ENCODE data around the gene ETDA. TPM values are rescaled to one million over a fixed set of nuclear protein-coding genes. Genes with fewer than 3 reads are reported as not detected.
"Not testable (repeated sequence)": the region's sequence is repeated elsewhere in the genome, so short reads cannot be mapped to it uniquely, and the experiment has no call there.

Gene ETDA
- total RNA-seq, result not detected

GRCh38 chrX:135252011-135252518 is at the start of gene ETDA:
Gene ETDA, plus strand, starts transcription at chrX:135252061. Its CDS starts 1,216 bp downstream, at chrX:135253277.
- H3K4me1 Mint-ChIP-seq (ENCODE audit: low read depth); H3K27me3 Mint-ChIP-seq (ENCODE audit: low read depth); CTCF ChIA-PET; H3K9me3 Mint-ChIP-seq; H3K36me3 Mint-ChIP-seq (ENCODE audit: low read depth); H3K27ac Mint-ChIP-seq; DNase-seq; H3K4me3 Mint-ChIP-seq; intact Hi-C loops (cut with micrococcal nuclease): not testable (repeated sequence)

- peak; percentile 52 for DNase-seq
- H3K27ac Mint-ChIP-seq; CTCF ChIA-PET; H3K9me3 Mint-ChIP-seq; H3K4me3 Mint-ChIP-seq; H3K36me3 Mint-ChIP-seq (ENCODE audit: low read depth); H3K4me1 Mint-ChIP-seq (ENCODE audit: low read depth); H3K27me3 Mint-ChIP-seq (ENCODE audit: low read depth): not testable (repeated sequence)
- intact Hi-C loops (cut with micrococcal nuclease), result loop anchor here (1.0 kb wide), 1 partner anchor 271 kb away; no protein-coding TSS in a partner anchor
These were observed 45.4 kb upstream of the ETDA start for GRCh38 chrX:135206427-135206826.

- CTCF ChIA-PET, result no interaction called here
- intact Hi-C loops (cut with micrococcal nuclease), result no loop called here
- H3K9me3 Mint-ChIP-seq, result no peaks in the 10 kb centered on the region
- peak; percentile 81 for DNase-seq
- H3K4me1 Mint-ChIP-seq (ENCODE audit: low read depth), result peaks cover 18% of the 10 kb centered on the region
- H3K27me3 Mint-ChIP-seq (ENCODE audit: low read depth), result no peaks in the 10 kb centered on the region
- H3K4me3 Mint-ChIP-seq, result no peak overlapping the region
- peak overlapping the region; percentile 76 for H3K27ac Mint-ChIP-seq
- no peaks in the 10 kb centered on the region for H3K36me3 Mint-ChIP-seq (ENCODE audit: low read depth)
These were observed 38.5 kb upstream of the ETDA start for GRCh38 chrX:135213200-135213844.

GRCh38 chrX:135245989-135246388 is 5.9 kb upstream of the ETDA start:
- H3K27me3 Mint-ChIP-seq (ENCODE audit: low read depth); H3K36me3 Mint-ChIP-seq (ENCODE audit: low read depth); H3K27ac Mint-ChIP-seq; DNase-seq; CTCF ChIA-PET; H3K9me3 Mint-ChIP-seq; intact Hi-C loops (cut with micrococcal nuclease); H3K4me3 Mint-ChIP-seq; H3K4me1 Mint-ChIP-seq (ENCODE audit: low read depth): not testable (repeated sequence)

- DNase-seq; intact Hi-C loops (cut with micrococcal nuclease); H3K9me3 Mint-ChIP-seq; CTCF ChIA-PET; H3K27ac Mint-ChIP-seq; H3K27me3 Mint-ChIP-seq (ENCODE audit: low read depth); H3K4me3 Mint-ChIP-seq; H3K4me1 Mint-ChIP-seq (ENCODE audit: low read depth); H3K36me3 Mint-ChIP-seq (ENCODE audit: low read depth): not testable (repeated sequence)
These were observed 4.3 kb downstream of the ETDA start for GRCh38 chrX:135256087-135256684.

GRCh38 chrX:135256923-135257322 is 5.1 kb downstream of the ETDA start:
- Mint-ChIP-seq H3K4me3 (no peak overlapping the region), H3K4me1 (ENCODE audit: low read depth) (no peaks in the 10 kb centered on the region), H3K9me3 (no peaks in the 10 kb centered on the region), H3K27ac (no peak overlapping the region), H3K27me3 (ENCODE audit: low read depth) (no peaks in the 10 kb centered on the region), H3K36me3 (ENCODE audit: low read depth) (no peaks in the 10 kb centered on the region)
- no peak for DNase-seq
- intact Hi-C loops (cut with micrococcal nuclease), result no loop called here
- CTCF ChIA-PET, result no interaction called here

- intact Hi-C loops (cut with micrococcal nuclease), result no loop called here
- DNase-seq, result no peak
- H3K4me3 Mint-ChIP-seq, result no peak overlapping the region
- CTCF ChIA-PET, result no interaction called here
- no peaks in the 10 kb centered on the region for H3K4me1 Mint-ChIP-seq (ENCODE audit: low read depth)
- H3K27me3 Mint-ChIP-seq (ENCODE audit: low read depth), result no peaks in the 10 kb centered on the region
- H3K36me3 Mint-ChIP-seq (ENCODE audit: low read depth), result peaks cover 3% of the 10 kb centered on the region
- no peaks in the 10 kb centered on the region for H3K9me3 Mint-ChIP-seq
- no peak overlapping the region for H3K27ac Mint-ChIP-seq
These were observed 5.6 kb downstream of the ETDA start for GRCh38 chrX:135257469-135257868.

GRCh38 chrX:135260976-135261375 is 9.1 kb downstream of the ETDA start:
- H3K36me3 Mint-ChIP-seq (ENCODE audit: low read depth); H3K4me1 Mint-ChIP-seq (ENCODE audit: low read depth); intact Hi-C loops (cut with micrococcal nuclease); H3K9me3 Mint-ChIP-seq; DNase-seq; H3K4me3 Mint-ChIP-seq; H3K27me3 Mint-ChIP-seq (ENCODE audit: low read depth); CTCF ChIA-PET; H3K27ac Mint-ChIP-seq: not testable (repeated sequence)

- H3K9me3 Mint-ChIP-seq; H3K36me3 Mint-ChIP-seq (ENCODE audit: low read depth); H3K4me3 Mint-ChIP-seq; H3K4me1 Mint-ChIP-seq (ENCODE audit: low read depth); H3K27ac Mint-ChIP-seq; CTCF ChIA-PET; H3K27me3 Mint-ChIP-seq (ENCODE audit: low read depth); DNase-seq; intact Hi-C loops (cut with micrococcal nuclease): not testable (repeated sequence)
These were observed 11.5 kb downstream of the ETDA start for GRCh38 chrX:135263376-135263775.

- Mint-ChIP-seq H3K36me3 (ENCODE audit: low read depth) (peaks cover 3% of the 10 kb centered on the region), H3K27me3 (ENCODE audit: low read depth) (no peaks in the 10 kb centered on the region), H3K9me3 (peaks cover 3% of the 10 kb centered on the region), H3K27ac (no peak overlapping the region), H3K4me1 (ENCODE audit: low read depth) (no peaks in the 10 kb centered on the region), H3K4me3 (no peak overlapping the region)
- intact Hi-C loops (cut with micrococcal nuclease), result no loop called here
- CTCF ChIA-PET, result no interaction called here
- no peak for DNase-seq
These were observed 12.3 kb downstream of the ETDA start for GRCh38 chrX:135264206-135264605.

- CTCF ChIA-PET, result no interaction called here
- no peak overlapping the region for H3K27ac Mint-ChIP-seq
- no peak overlapping the region for H3K4me3 Mint-ChIP-seq
- H3K4me1 Mint-ChIP-seq (ENCODE audit: low read depth), result no peaks in the 10 kb centered on the region
- H3K27me3 Mint-ChIP-seq (ENCODE audit: low read depth), result no peaks in the 10 kb centered on the region
- H3K9me3 Mint-ChIP-seq, result peaks cover 11% of the 10 kb centered on the region
- intact Hi-C loops (cut with micrococcal nuclease), result no loop called here
- no peak for DNase-seq
- peaks cover 2% of the 10 kb centered on the region for H3K36me3 Mint-ChIP-seq (ENCODE audit: low read depth)
These were observed 21.3 kb downstream of the ETDA start for GRCh38 chrX:135273162-135273561.

- H3K27me3 Mint-ChIP-seq (ENCODE audit: low read depth), result no peaks in the 10 kb centered on the region
- no peak overlapping the region for H3K4me3 Mint-ChIP-seq
- H3K9me3 Mint-ChIP-seq, result peaks cover 30% of the 10 kb centered on the region
- DNase-seq, result no peak
- H3K27ac Mint-ChIP-seq, result no peak overlapping the region
- CTCF ChIA-PET, result no interaction called here
- peaks cover 4% of the 10 kb centered on the region for H3K36me3 Mint-ChIP-seq (ENCODE audit: low read depth)
- H3K4me1 Mint-ChIP-seq (ENCODE audit: low read depth), result no peaks in the 10 kb centered on the region
- intact Hi-C loops (cut with micrococcal nuclease), result no loop called here
These were observed 24.1 kb downstream of the ETDA start for GRCh38 chrX:135275973-135276372.

GRCh38 chrX:135287266-135287823 is 35.5 kb downstream of the ETDA start:
- Mint-ChIP-seq H3K4me3 (no peak overlapping the region), H3K36me3 (ENCODE audit: low read depth) (peaks cover 31% of the 10 kb centered on the region), H3K27ac (no peak overlapping the region), H3K9me3 (peaks cover 40% of the 10 kb centered on the region), H3K4me1 (ENCODE audit: low read depth) (no peaks in the 10 kb centered on the region), H3K27me3 (ENCODE audit: low read depth) (no peaks in the 10 kb centered on the region)
- CTCF ChIA-PET, result no interaction called here
- intact Hi-C loops (cut with micrococcal nuclease), result no loop called here
- DNase-seq, result no peak

All from activated naive CD4-positive, alpha-beta T cell treated with anti-CD3 and anti-CD28 coated beads for 36 hours (primary cell).